Ovary (tissue), 3 donors: ENCODE data around the gene ITGB7.

ENCODE experiments used
- CTCF ChIP-seq, 3 donors: fragments of 450-650 bp in 2 of 3; fragments of 200-600 bp in 1 of 3; IDR thresholded peaks; one replicate each; pipeline versions ENCODE4 v1.5.1 to v1.8.0; 2016 to 2022; ENCODE audit warnings: antibody characterized with exemption in 3 of 3, mild to moderate bottlenecking in 1 of 3
- POLR2A ChIP-seq: fragments of 450-650 bp; IDR thresholded peaks from one replicate; pipeline ENCODE4 v1.6.1; 2017; ENCODE audit warnings: antibody characterized with exemption, mild to moderate bottlenecking, moderate library complexity
- donor health status: DM: no; HTN: no; CAD: no.

GRCh38 chr12:53192531-53193021 lies 14.5 kb downstream of the ITGB7 start:
- TF ChIP-seq CTCF (IDR thresholded peaks at IDR 0.05) (no peak), POLR2A (no peak)
